ENCODE results near the gene ACBD5.
"Not testable (repeated sequence)": the region's sequence is repeated elsewhere in the genome, so short reads cannot be mapped to it uniquely, and the experiment has no call there.

Gene ACBD5

GRCh38 chr10:27241010-27241651 is 534 bp upstream of the ACBD5 start:
- peak; percentile 45 for DNase-seq

GRCh38 chr10:27237531-27237930 is 3.1 kb downstream of the ACBD5 start:
- DNase-seq = not testable (repeated sequence)

GRCh38 chr10:27236589-27237128 is 3.9 kb downstream of the ACBD5 start:
- DNase-seq = not testable (repeated sequence)

GRCh38 chr10:27235706-27236105 is 4.9 kb downstream of the ACBD5 start:
- no peak for DNase-seq

- no peak for DNase-seq
Observed at GRCh38 chr10:27230022-27230421, 10.6 kb downstream of the ACBD5 start.

GRCh38 chr10:27225642-27226257 is 14.8 kb downstream of the ACBD5 start:
- no peak for DNase-seq

- no peak for DNase-seq
Observed at GRCh38 chr10:27225011-27225590, 15.5 kb downstream of the ACBD5 start.

- DNase-seq = peak; percentile 47
Observed at GRCh38 chr10:27223964-27224363, 16.6 kb downstream of the ACBD5 start.

GRCh38 chr10:27207350-27207749 is 33.2 kb downstream of the ACBD5 start:
- DNase-seq = no peak

- DNase-seq = no peak
Observed at GRCh38 chr10:27203806-27204205, 36.8 kb downstream of the ACBD5 start.

- DNase-seq = no peak
Observed at GRCh38 chr10:27197980-27198620, 42.5 kb downstream of the ACBD5 start.

GRCh38 chr10:27192284-27192683 is 48.3 kb downstream of the ACBD5 start:
- peak; percentile 76 for DNase-seq

- no peak for DNase-seq
Observed at GRCh38 chr10:27190508-27190907, 50.1 kb downstream of the ACBD5 start.

- no peak for DNase-seq
Observed at GRCh38 chr10:27188897-27189296, 51.7 kb downstream of the ACBD5 start.

GRCh38 chr10:27188259-27188658 is 52.3 kb downstream of the ACBD5 start:
- no peak for DNase-seq

GRCh38 chr10:27169849-27170248 is 70.7 kb downstream of the ACBD5 start:
- DNase-seq = no peak

- DNase-seq = no peak
Observed at GRCh38 chr10:27158421-27158820, 82.2 kb downstream of the ACBD5 start.

- peak; percentile 35 for DNase-seq
Observed at GRCh38 chr10:27157150-27157549, 83.4 kb downstream of the ACBD5 start.

GRCh38 chr10:27156566-27156965 is 84.0 kb downstream of the ACBD5 start:
- not testable (repeated sequence) for DNase-seq

GRCh38 chr10:27155066-27155754 is 85.4 kb downstream of the ACBD5 start, which contains the start of gene MASTL:
Gene MASTL, plus strand, starts transcription at chr10:27155352. Its CDS starts 75 bp downstream, at chr10:27155427.
- DNase-seq = peak; percentile 99

- peak; percentile 51 for DNase-seq
Observed at GRCh38 chr10:27153845-27154193, 86.8 kb downstream of the ACBD5 start.

- DNase-seq = no peak
Observed at GRCh38 chr10:27153329-27153728, 87.3 kb downstream of the ACBD5 start.

- DNase-seq = no peak
Observed at GRCh38 chr10:27152687-27153086, 87.9 kb downstream of the ACBD5 start.
